ENCODE results near the gene UBE3A. TPM values are rescaled to one million over a fixed set of nuclear protein-coding genes. Genes with fewer than 3 reads are reported as not detected.

Gene UBE3A
- total RNA-seq, 1 donor from 2014 or later = 152 TPM

GRCh38 chr15:25408929-25409328, 29.9 kb downstream of the UBE3A start:
- H3K27me3 Mint-ChIP-seq (ENCODE audit: unreplicated experiment) = peaks cover 3% of the 10 kb centered on the region
- no peak for TF ChIP-seq CTCF (IDR thresholded peaks at IDR 0.05; ENCODE audit: partially characterized antibody, unreplicated experiment)
- no peak overlapping the region for H3K27ac Mint-ChIP-seq (ENCODE audit: unreplicated experiment)
- H3K4me3 Mint-ChIP-seq (ENCODE audit: unreplicated experiment) = no peak overlapping the region
- no peak for DNase-seq
- peaks cover 15% of the 10 kb centered on the region for H3K4me1 Mint-ChIP-seq (ENCODE audit: low read depth, unreplicated experiment)
- no peaks in the 10 kb centered on the region for H3K36me3 Mint-ChIP-seq (ENCODE audit: unreplicated experiment)
- peaks cover 3% of the 10 kb centered on the region for H3K9me3 Mint-ChIP-seq (ENCODE audit: unreplicated experiment)

- Mint-ChIP-seq H3K4me1 (ENCODE audit: low read depth, unreplicated experiment) (peaks cover 13% of the 10 kb centered on the region), H3K36me3 (ENCODE audit: unreplicated experiment) (no peaks in the 10 kb centered on the region), H3K4me3 (ENCODE audit: unreplicated experiment) (no peak overlapping the region), H3K9me3 (ENCODE audit: unreplicated experiment) (peaks cover 3% of the 10 kb centered on the region), H3K27ac (ENCODE audit: unreplicated experiment) (no peak overlapping the region), H3K27me3 (ENCODE audit: unreplicated experiment) (peaks cover 3% of the 10 kb centered on the region)
- DNase-seq = no peak
- TF ChIP-seq CTCF (IDR thresholded peaks at IDR 0.05; ENCODE audit: partially characterized antibody, unreplicated experiment) = no peak
Observed at GRCh38 chr15:25408428-25408827, 30.4 kb downstream of the UBE3A start.

- Mint-ChIP-seq H3K27ac (ENCODE audit: unreplicated experiment) (no peak overlapping the region), H3K9me3 (ENCODE audit: unreplicated experiment) (peaks cover 3% of the 10 kb centered on the region), H3K4me3 (ENCODE audit: unreplicated experiment) (no peak overlapping the region), H3K27me3 (ENCODE audit: unreplicated experiment) (peaks cover 3% of the 10 kb centered on the region), H3K4me1 (ENCODE audit: low read depth, unreplicated experiment) (peaks cover 13% of the 10 kb centered on the region), H3K36me3 (ENCODE audit: unreplicated experiment) (peaks cover 2% of the 10 kb centered on the region)
- TF ChIP-seq CTCF (IDR thresholded peaks at IDR 0.05; ENCODE audit: partially characterized antibody, unreplicated experiment) = no peak
- no peak for DNase-seq
Observed at GRCh38 chr15:25407950-25408349, 30.9 kb downstream of the UBE3A start.

GRCh38 chr15:25406846-25407245, 32.0 kb downstream of the UBE3A start:
- Mint-ChIP-seq H3K4me3 (ENCODE audit: unreplicated experiment) (no peak overlapping the region), H3K4me1 (ENCODE audit: low read depth, unreplicated experiment) (peaks cover 13% of the 10 kb centered on the region)

GRCh38 chr15:25406261-25406660, 32.6 kb downstream of the UBE3A start:
- Mint-ChIP-seq H3K27me3 (ENCODE audit: unreplicated experiment) (peaks cover 3% of the 10 kb centered on the region), H3K4me1 (ENCODE audit: low read depth, unreplicated experiment) (peaks cover 13% of the 10 kb centered on the region), H3K27ac (ENCODE audit: unreplicated experiment) (no peak overlapping the region), H3K36me3 (ENCODE audit: unreplicated experiment) (peaks cover 7% of the 10 kb centered on the region), H3K9me3 (ENCODE audit: unreplicated experiment) (peaks cover 9% of the 10 kb centered on the region), H3K4me3 (ENCODE audit: unreplicated experiment) (no peak overlapping the region)
- TF ChIP-seq CTCF (IDR thresholded peaks at IDR 0.05; ENCODE audit: partially characterized antibody, unreplicated experiment) = no peak
- no peak for DNase-seq

More at GRCh38 chr15:25406846-25407245, 32.0 kb downstream of the UBE3A start:
- Mint-ChIP-seq H3K9me3 (ENCODE audit: unreplicated experiment) (peaks cover 7% of the 10 kb centered on the region), H3K36me3 (ENCODE audit: unreplicated experiment) (peaks cover 7% of the 10 kb centered on the region), H3K27me3 (ENCODE audit: unreplicated experiment) (peaks cover 3% of the 10 kb centered on the region), H3K27ac (ENCODE audit: unreplicated experiment) (no peak overlapping the region)
- no peak for TF ChIP-seq CTCF (IDR thresholded peaks at IDR 0.05; ENCODE audit: partially characterized antibody, unreplicated experiment)
- no peak for DNase-seq

Data from glutamatergic neuron (in vitro differentiated cells).